ENCODE results near the gene ZNF423. TPM values are rescaled to one million over a fixed set of nuclear protein-coding genes. Genes with fewer than 3 reads are reported as not detected.

The ZNF423 gene
- total RNA-seq, 1 experiment from 2014 or later = not detected

DNA sequence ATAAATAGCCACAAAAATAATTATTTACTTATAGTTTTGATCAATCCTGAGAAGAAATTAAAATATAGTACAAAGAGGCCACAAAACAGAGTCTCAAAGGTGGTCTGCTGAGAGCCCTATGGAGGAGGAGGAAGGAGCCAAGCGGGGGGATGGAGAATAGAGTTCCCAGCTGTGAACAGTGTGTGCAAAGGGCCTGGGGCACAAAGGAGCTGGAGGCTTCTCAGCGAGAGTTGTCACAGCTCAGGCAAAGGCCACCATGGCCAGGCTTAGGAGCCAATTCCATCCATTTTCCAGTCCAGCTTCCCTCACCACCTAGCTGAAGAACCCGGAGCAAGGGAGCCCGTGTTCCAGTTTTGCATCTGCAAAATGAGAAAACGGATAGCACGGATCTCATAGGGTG, 5.4 kb upstream of the ZNF423 start:
- Histone ChIP-seq H3K27me3 (ENCODE audit: low read length) (no peaks in the 10 kb centered on the region), H3K36me3 (ENCODE audit: insufficient read depth, low read length) (no peaks in the 10 kb centered on the region), H4K20me1 (ENCODE audit: insufficient read depth, low read depth, low read length) (no peaks in the 10 kb centered on the region), H3K79me2 (ENCODE audit: low read length) (no peaks in the 10 kb centered on the region), H3K27ac (ENCODE audit: low read length) (no peak overlapping the region), H3K9me2 (replicated peaks; ENCODE audit: insufficient read depth, low read length) (no peaks in the 10 kb centered on the region), H2AFZ (ENCODE audit: low read length) (no peak overlapping the region), H3K4me2 (ENCODE audit: low read depth, low read length, poor library complexity, severe bottlenecking) (no peak overlapping the region), H3K4me1 (ENCODE audit: low read length) (peaks cover 10% of the 10 kb centered on the region), H3K4me3 (ENCODE audit: low read length) (no peak overlapping the region), H3K9ac (ENCODE audit: low read length) (no peak overlapping the region), H3K9me3 (ENCODE audit: low read length) (no peaks in the 10 kb centered on the region)
- no peak for DNase-seq

DNA sequence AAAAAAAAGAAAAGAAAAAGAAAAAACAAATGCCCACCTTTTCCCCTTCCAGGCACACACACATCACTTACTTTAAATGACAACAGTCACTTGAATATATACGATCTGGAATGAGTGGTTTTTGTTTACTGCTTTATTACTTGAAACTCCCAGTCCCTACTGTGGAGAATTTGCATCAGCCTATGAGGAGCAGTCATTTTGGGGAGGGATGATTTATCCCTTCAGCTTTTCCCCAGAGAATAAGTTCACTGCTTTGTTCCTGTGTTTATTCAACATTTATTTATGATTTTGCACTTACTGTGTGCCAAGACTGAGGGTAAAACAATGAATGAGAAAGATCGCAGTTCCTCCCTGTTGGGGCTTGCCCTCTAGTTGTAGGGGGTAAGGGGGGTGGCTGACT, 4.7 kb upstream of the ZNF423 start:
- H3K4me1 ChIP-seq (ENCODE audit: low read length) = peaks cover 13% of the 10 kb centered on the region

GRCh38 chr16:49859125-49859811, 3.4 kb upstream of the ZNF423 start:
- no peak overlapping the region; the same call in 1 of the 2 replicates for H3K4me3 ChIP-seq (ENCODE audit: low read length)
- no peak overlapping the region for H2AFZ ChIP-seq (ENCODE audit: low read length)
- DNase-seq = peak; percentile 44
- no peaks in the 10 kb centered on the region for H4K20me1 ChIP-seq (ENCODE audit: insufficient read depth, low read depth, low read length)
- H3K4me1 ChIP-seq (ENCODE audit: low read length) = peaks cover 14% of the 10 kb centered on the region
- no peaks in the 10 kb centered on the region for H3K27me3 ChIP-seq (ENCODE audit: low read length)
- no peak overlapping the region for H3K27ac ChIP-seq (ENCODE audit: low read length)
- no peaks in the 10 kb centered on the region for H3K36me3 ChIP-seq (ENCODE audit: insufficient read depth, low read length)
- no peaks in the 10 kb centered on the region for H3K79me2 ChIP-seq (ENCODE audit: low read length)
- H3K4me2 ChIP-seq (ENCODE audit: low read depth, low read length, poor library complexity, severe bottlenecking) = peak overlapping the region; percentile 40
- H3K9me3 ChIP-seq (ENCODE audit: low read length) = no peaks in the 10 kb centered on the region
- no peaks in the 10 kb centered on the region for H3K9me2 ChIP-seq (replicated peaks; ENCODE audit: insufficient read depth, low read length)
- H3K9ac ChIP-seq (ENCODE audit: low read length) = no peak overlapping the region

More for the DNA sequence above, 4.7 kb upstream of the ZNF423 start:
- H3K4me3 ChIP-seq (ENCODE audit: low read length) = no peak overlapping the region
- no peak overlapping the region for H3K9ac ChIP-seq (ENCODE audit: low read length)
- DNase-seq = no peak
- H3K79me2 ChIP-seq (ENCODE audit: low read length) = no peaks in the 10 kb centered on the region
- no peak overlapping the region for H3K4me2 ChIP-seq (ENCODE audit: low read depth, low read length, poor library complexity, severe bottlenecking)
- no peaks in the 10 kb centered on the region for H3K36me3 ChIP-seq (ENCODE audit: insufficient read depth, low read length)
- no peaks in the 10 kb centered on the region for H3K27me3 ChIP-seq (ENCODE audit: low read length)
- H4K20me1 ChIP-seq (ENCODE audit: insufficient read depth, low read depth, low read length) = no peaks in the 10 kb centered on the region
- no peaks in the 10 kb centered on the region for H3K9me2 ChIP-seq (replicated peaks; ENCODE audit: insufficient read depth, low read length)
- no peak overlapping the region for H2AFZ ChIP-seq (ENCODE audit: low read length)
- no peak overlapping the region for H3K27ac ChIP-seq (ENCODE audit: low read length)
- no peaks in the 10 kb centered on the region for H3K9me3 ChIP-seq (ENCODE audit: low read length)

- H3K4me1 ChIP-seq (ENCODE audit: low read length) = peaks cover 14% of the 10 kb centered on the region
- no peak overlapping the region for H3K9ac ChIP-seq (ENCODE audit: low read length)
- H3K9me3 ChIP-seq (ENCODE audit: low read length) = no peaks in the 10 kb centered on the region
- no peaks in the 10 kb centered on the region for H3K36me3 ChIP-seq (ENCODE audit: insufficient read depth, low read length)
- H3K9me2 ChIP-seq (replicated peaks; ENCODE audit: insufficient read depth, low read length) = no peaks in the 10 kb centered on the region
- H4K20me1 ChIP-seq (ENCODE audit: insufficient read depth, low read depth, low read length) = no peaks in the 10 kb centered on the region
- H3K79me2 ChIP-seq (ENCODE audit: low read length) = no peaks in the 10 kb centered on the region
- no peak overlapping the region for H3K27ac ChIP-seq (ENCODE audit: low read length)
- no peaks in the 10 kb centered on the region for H3K27me3 ChIP-seq (ENCODE audit: low read length)
- no peak overlapping the region for H2AFZ ChIP-seq (ENCODE audit: low read length)
- no peak overlapping the region; the same call in 1 of the 2 replicates for H3K4me3 ChIP-seq (ENCODE audit: low read length)
- DNase-seq = no peak
- peak overlapping the region; percentile 40 for H3K4me2 ChIP-seq (ENCODE audit: low read depth, low read length, poor library complexity, severe bottlenecking)
Observed at GRCh38 chr16:49858200-49859124, 2.5 kb upstream of the ZNF423 start.

- H3K36me3 ChIP-seq (ENCODE audit: insufficient read depth, low read length) = no peaks in the 10 kb centered on the region
- no peak overlapping the region for H3K4me3 ChIP-seq (ENCODE audit: low read length)
- H3K27me3 ChIP-seq (ENCODE audit: low read length) = no peaks in the 10 kb centered on the region
- no peak overlapping the region for H3K9ac ChIP-seq (ENCODE audit: low read length)
- H2AFZ ChIP-seq (ENCODE audit: low read length) = no peak overlapping the region
- no peaks in the 10 kb centered on the region for H3K79me2 ChIP-seq (ENCODE audit: low read length)
- H3K4me2 ChIP-seq (ENCODE audit: low read depth, low read length, poor library complexity, severe bottlenecking) = no peak overlapping the region
- peaks cover 14% of the 10 kb centered on the region for H3K4me1 ChIP-seq (ENCODE audit: low read length)
- H3K27ac ChIP-seq (ENCODE audit: low read length) = no peak overlapping the region
- no peaks in the 10 kb centered on the region for H3K9me2 ChIP-seq (replicated peaks; ENCODE audit: insufficient read depth, low read length)
- no peaks in the 10 kb centered on the region for H3K9me3 ChIP-seq (ENCODE audit: low read length)
- peak; percentile 79 for DNase-seq
- no peaks in the 10 kb centered on the region for H4K20me1 ChIP-seq (ENCODE audit: insufficient read depth, low read depth, low read length)
Observed at GRCh38 chr16:49857423-49858181, 1.7 kb upstream of the ZNF423 start.

GRCh38 chr16:49856672-49857330, 889 bp upstream of the ZNF423 start:
- H3K4me1 ChIP-seq (ENCODE audit: low read length) = peaks cover 14% of the 10 kb centered on the region
- no peak overlapping the region for H3K27ac ChIP-seq (ENCODE audit: low read length)
- no peak overlapping the region for H3K4me3 ChIP-seq (ENCODE audit: low read length)
- H3K9ac ChIP-seq (ENCODE audit: low read length) = no peak overlapping the region
- H4K20me1 ChIP-seq (ENCODE audit: insufficient read depth, low read depth, low read length) = no peaks in the 10 kb centered on the region
- no peaks in the 10 kb centered on the region for H3K27me3 ChIP-seq (ENCODE audit: low read length)
- no peaks in the 10 kb centered on the region for H3K36me3 ChIP-seq (ENCODE audit: insufficient read depth, low read length)
- DNase-seq = no peak
- H3K9me2 ChIP-seq (replicated peaks; ENCODE audit: insufficient read depth, low read length) = no peaks in the 10 kb centered on the region
- no peaks in the 10 kb centered on the region for H3K9me3 ChIP-seq (ENCODE audit: low read length)
- H2AFZ ChIP-seq (ENCODE audit: low read length) = no peak overlapping the region
- H3K79me2 ChIP-seq (ENCODE audit: low read length) = no peaks in the 10 kb centered on the region
- H3K4me2 ChIP-seq (ENCODE audit: low read depth, low read length, poor library complexity, severe bottlenecking) = no peak overlapping the region

- H3K4me1 ChIP-seq (ENCODE audit: low read length) = peaks cover 14% of the 10 kb centered on the region
- H3K27me3 ChIP-seq (ENCODE audit: low read length) = no peaks in the 10 kb centered on the region
- no peaks in the 10 kb centered on the region for H3K79me2 ChIP-seq (ENCODE audit: low read length)
- no peaks in the 10 kb centered on the region for H3K9me3 ChIP-seq (ENCODE audit: low read length)
- no peaks in the 10 kb centered on the region for H3K36me3 ChIP-seq (ENCODE audit: insufficient read depth, low read length)
- peak overlapping the region; percentile 58 for H3K9ac ChIP-seq (ENCODE audit: low read length)
- H4K20me1 ChIP-seq (ENCODE audit: insufficient read depth, low read depth, low read length) = no peaks in the 10 kb centered on the region
- peak overlapping the region; percentile 71 for H3K4me2 ChIP-seq (ENCODE audit: low read depth, low read length, poor library complexity, severe bottlenecking)
- peak overlapping the region; percentile 61; the same call in 1 of the 2 replicates for H3K4me3 ChIP-seq (ENCODE audit: low read length)
- no peak overlapping the region for H3K27ac ChIP-seq (ENCODE audit: low read length)
- H2AFZ ChIP-seq (ENCODE audit: low read length) = peak overlapping the region; percentile 87
- DNase-seq = peak; percentile 83
- no peaks in the 10 kb centered on the region for H3K9me2 ChIP-seq (replicated peaks; ENCODE audit: insufficient read depth, low read length)
Observed at GRCh38 chr16:49855280-49855821, 561 bp downstream of the ZNF423 start.
